ENCODE data around the gene EXOC1. TPM values are rescaled to one million over a fixed set of nuclear protein-coding genes. Genes with fewer than 3 reads are reported as not detected.
"Not testable (repeated sequence)": the region's sequence is repeated elsewhere in the genome, so short reads cannot be mapped to it uniquely, and the experiment has no call there.

The EXOC1 gene
- total and polyA plus RNA-seq, 2 donors from 2014 or later: 17.5 to 41.7 TPM

DNA sequence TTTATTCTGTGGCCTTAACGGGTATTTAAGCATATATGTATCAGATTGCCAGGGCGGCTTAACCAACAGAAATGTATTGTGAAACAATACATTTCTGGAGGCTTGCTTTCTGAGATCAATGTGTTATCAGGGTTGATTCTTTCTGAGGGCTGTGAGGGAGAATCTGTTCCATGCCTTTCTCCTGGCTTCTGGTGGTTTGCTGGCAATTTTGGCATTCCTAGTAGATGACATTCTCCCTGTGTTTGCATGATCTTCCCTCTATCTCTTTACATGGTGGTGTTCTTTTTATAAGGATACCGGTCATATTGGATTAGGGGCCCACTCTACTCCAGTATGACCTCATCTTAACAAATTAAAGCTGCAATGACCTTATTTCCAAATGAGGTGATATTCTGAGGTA, 78.4 kb downstream of the EXOC1 start:
- no peak overlapping the region for H3K27ac ChIP-seq (ENCODE audit: low read depth in 2 of 2, low read length in 2 of 2)
- no peak overlapping the region for H3K4me3 ChIP-seq (ENCODE audit: low read length in 3 of 3)
- no peak for TF ChIP-seq CTCF (IDR thresholded peaks at IDR 0.05; ENCODE audit: borderline replicate concordance, extremely low read depth, insufficient read depth)
- no peaks in the 10 kb centered on the region for H3K27me3 ChIP-seq (ENCODE audit: control insufficient read depth, insufficient read depth, low read length)
- FAIRE-seq: no peak
- no peak overlapping the region for H3K9ac ChIP-seq (ENCODE audit: low read length in 3 of 3)
- no peak for DNase-seq
- peaks cover 0 to 10% (median 0%) of the 10 kb centered on the region in 3 donors for H3K9me3 ChIP-seq (ENCODE audit: control insufficient read depth in 2 of 3, insufficient read depth in 1 of 3, low read length in 3 of 3)
- H3K4me1 ChIP-seq (ENCODE audit: control insufficient read depth in 2 of 3, insufficient read depth in 2 of 3, low read depth in 1 of 3, low read length in 3 of 3): no peaks in the 10 kb centered on the region
- H3K36me3 ChIP-seq (ENCODE audit: control insufficient read depth in 2 of 3, insufficient read depth in 3 of 3, low read length in 3 of 3): no peaks in the 10 kb centered on the region
- intact Hi-C loops (cut with DNase I): no loop called here

GRCh38 chr4:55932511-55932910, 79.1 kb downstream of the EXOC1 start:
- H3K9me3 ChIP-seq (ENCODE audit: control insufficient read depth in 2 of 3, insufficient read depth in 1 of 3, low read length in 3 of 3): peaks cover 0 to 14% (median 0%) of the 10 kb centered on the region in 3 donors
- no peaks in the 10 kb centered on the region for H3K4me1 ChIP-seq (ENCODE audit: control insufficient read depth in 2 of 3, insufficient read depth in 2 of 3, low read depth in 1 of 3, low read length in 3 of 3)
- no peak overlapping the region for H3K4me3 ChIP-seq (ENCODE audit: low read length in 3 of 3)
- intact Hi-C loops (cut with DNase I): no loop called here
- H3K27ac ChIP-seq (ENCODE audit: low read depth in 2 of 2, low read length in 2 of 2): no peak overlapping the region
- no peaks in the 10 kb centered on the region for H3K27me3 ChIP-seq (ENCODE audit: control insufficient read depth, insufficient read depth, low read length)
- FAIRE-seq (no peak), DNase-seq (no peak)
- H3K36me3 ChIP-seq (ENCODE audit: control insufficient read depth in 2 of 3, insufficient read depth in 3 of 3, low read length in 3 of 3): no peaks in the 10 kb centered on the region
- TF ChIP-seq CTCF (IDR thresholded peaks at IDR 0.05; ENCODE audit: borderline replicate concordance, extremely low read depth, insufficient read depth): no peak
- H3K9ac ChIP-seq (ENCODE audit: low read length in 3 of 3): no peak overlapping the region

DNA sequence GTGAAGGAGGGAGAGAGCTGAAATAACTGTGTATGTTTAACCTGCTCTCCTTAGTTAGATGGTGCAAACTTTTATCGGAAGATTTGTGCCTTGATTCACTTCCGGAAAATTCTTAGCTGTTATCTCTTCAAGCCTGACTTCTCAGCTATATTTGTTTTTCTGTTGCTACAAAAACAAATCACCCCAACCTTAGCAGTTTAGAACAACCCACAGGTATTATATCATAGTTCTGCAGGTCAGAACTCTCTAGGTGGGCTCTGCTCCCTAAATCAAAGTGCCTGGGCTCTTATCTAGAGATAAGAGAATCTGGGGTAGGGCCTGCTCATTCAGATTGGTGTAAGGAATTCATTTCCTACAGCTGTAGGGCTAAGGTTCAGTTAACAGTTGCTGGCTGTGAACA, 80.2 kb downstream of the EXOC1 start:
- DNase-seq: no peak
- no peak for FAIRE-seq

GRCh38 chr4:55935907-55936306, 82.5 kb downstream of the EXOC1 start:
- intact Hi-C loops (cut with DNase I); FAIRE-seq: not testable (repeated sequence)

More for the DNA sequence above, 80.2 kb downstream of the EXOC1 start:
- Histone ChIP-seq H3K27ac (ENCODE audit: low read depth in 2 of 2, low read length in 2 of 2) (no peak overlapping the region), H3K36me3 (ENCODE audit: control insufficient read depth in 2 of 3, insufficient read depth in 3 of 3, low read length in 3 of 3) (no peaks in the 10 kb centered on the region), H3K9me3 (ENCODE audit: control insufficient read depth in 2 of 3, insufficient read depth in 1 of 3, low read length in 3 of 3) (peaks cover 0 to 12% (median 0%) of the 10 kb centered on the region in 3 donors), H3K4me3 (ENCODE audit: low read length in 3 of 3) (no peak overlapping the region), H3K27me3 (ENCODE audit: control insufficient read depth, insufficient read depth, low read length) (no peaks in the 10 kb centered on the region), H3K9ac (ENCODE audit: low read length in 3 of 3) (no peak overlapping the region), H3K4me1 (ENCODE audit: control insufficient read depth in 2 of 3, insufficient read depth in 2 of 3, low read depth in 1 of 3, low read length in 3 of 3) (no peaks in the 10 kb centered on the region)
- intact Hi-C loops (cut with DNase I): no loop called here
- no peak for TF ChIP-seq CTCF (IDR thresholded peaks at IDR 0.05; ENCODE audit: borderline replicate concordance, extremely low read depth, insufficient read depth)

More at GRCh38 chr4:55935907-55936306, 82.5 kb downstream of the EXOC1 start:
- H3K9ac ChIP-seq (ENCODE audit: low read length in 3 of 3); H3K27me3 ChIP-seq (ENCODE audit: control insufficient read depth, insufficient read depth, low read length); H3K36me3 ChIP-seq (ENCODE audit: control insufficient read depth in 2 of 3, insufficient read depth in 3 of 3, low read length in 3 of 3); DNase-seq; H3K27ac ChIP-seq (ENCODE audit: low read depth in 2 of 2, low read length in 2 of 2); H3K4me1 ChIP-seq (ENCODE audit: control insufficient read depth in 2 of 3, insufficient read depth in 2 of 3, low read depth in 1 of 3, low read length in 3 of 3); H3K4me3 ChIP-seq (ENCODE audit: low read length in 3 of 3): not testable (repeated sequence)
- peaks cover 0 to 12% (median 0%) of the 10 kb centered on the region in 3 donors for H3K9me3 ChIP-seq (ENCODE audit: control insufficient read depth in 2 of 3, insufficient read depth in 1 of 3, low read length in 3 of 3)
